Mesenteric fat pad (tissue), 1 donor: ENCODE measurements around the gene NME8. TPM values are rescaled to one million over a fixed set of nuclear protein-coding genes. Genes with fewer than 3 reads are reported as not detected.

ENCODE experiments used
- DNase-seq: peaks from one replicate; pipeline ENCODE4 v3.0.0-alpha.2; 2020; ENCODE audit warnings: low spot score
- total RNA-seq: library from RNA; stranded (reverse); fragmentation: NEBNext Ultra II Directional; extraction: Animal tissue kit (Norgen Biotek cat#: 25700); gene quantifications from one replicate; pipeline ENCODE4 v1.2.1, GENCODE V29; 2021
- donor health status: DM: yes; HTN: yes; CAD: no.

The NME8 gene
- total RNA-seq, 1 donor from 2014 or later, result 0.45 TPM

GRCh38 chr7:37932543-37932942 is 84.1 kb downstream of the NME8 start:
- DNase-seq, result no peak

GRCh38 chr7:37933018-37933566 is 84.7 kb downstream of the NME8 start:
- DNase-seq, result no peak

GRCh38 chr7:37942934-37943610 is 94.7 kb downstream of the NME8 start:
- DNase-seq, result no peak

GRCh38 chr7:37943905-37944736 is 95.7 kb downstream of the NME8 start:
- no peak for DNase-seq

- no peak for DNase-seq
Observed at GRCh38 chr7:37944737-37945054, 96.3 kb downstream of the NME8 start.

GRCh38 chr7:37945336-37945735 is 96.9 kb downstream of the NME8 start:
- no peak for DNase-seq

GRCh38 chr7:37947138-37947940 is 98.9 kb downstream of the NME8 start:
- no peak for DNase-seq

- no peak for DNase-seq
Observed at GRCh38 chr7:37947941-37948210, 99.5 kb downstream of the NME8 start.

Other genes starting within 250 kb of the NME8 start
- gene GPR141, start 164.8 kb upstream of the NME8 start, total RNA-seq, result 0.77 TPM
- gene SFRP4, start 68.2 kb downstream of the NME8 start, total RNA-seq, result 64.3 TPM
- 46.3 TPM for gene EPDR1, start 72.0 kb downstream of the NME8 start, total RNA-seq